T-helper 17 cell (primary cell): ENCODE measurements around the gene TVP23C. TPM values are rescaled to one million over a fixed set of nuclear protein-coding genes. Genes with fewer than 3 reads are reported as not detected.
A peak's percentile ranks its signal among the peaks of the same experiment; 100 is the strongest.

ENCODE experiments used
- ATAC-seq: fragments of 150-1000 bp; cut with Tn5 transposase; 2 replicates; pipeline ENCODE4 v1.10.0; 2021; ENCODE audit warnings: mild to moderate bottlenecking, moderate library complexity
- DNase-seq, 3 donors: peaks; one replicate each; pipeline versions ENCODE4 v3.0.0 to v3.0.0-alpha.2; 2020 to 2021
- H3K9me3 ChIP-seq: one replicate; pipeline ENCODE4 v1.7.0; 2013; ENCODE audit warnings: low read length, mild to moderate bottlenecking; ENCODE audit not compliant: control insufficient read depth, poor library complexity, severe bottlenecking
- H3K27ac Mint-ChIP-seq: one replicate; pipeline ENCODE4 v1.8.0; 2022; ENCODE audit warnings: mild to moderate bottlenecking, moderate library complexity, mixed read lengths
- H3K27me3 Mint-ChIP-seq: one replicate; pipeline ENCODE4 v1.8.0; 2022; ENCODE audit warnings: mixed read lengths
- H3K36me3 Mint-ChIP-seq: one replicate; pipeline ENCODE4 v1.8.0; 2022; ENCODE audit warnings: low read depth, mixed read lengths
- H3K4me1 Mint-ChIP-seq: one replicate; pipeline ENCODE4 v1.8.0; 2022; ENCODE audit warnings: mild to moderate bottlenecking, mixed read lengths
- H3K4me3 Mint-ChIP-seq: one replicate; pipeline ENCODE4 v1.8.0; 2022; ENCODE audit warnings: mild to moderate bottlenecking, moderate library complexity, mixed read lengths
- total RNA-seq, 4 donors: library from RNA in 2 of 4; stranded (reverse) in 2 of 4; gene quantifications; one replicate each; pipeline ENCODE4 v1.2.3 and lab custom pipeline; 2022 to 2026

The TVP23C gene
- total RNA-seq, 2 donors from 2014 or later, result 18.2 to 21.8 TPM

DNA sequence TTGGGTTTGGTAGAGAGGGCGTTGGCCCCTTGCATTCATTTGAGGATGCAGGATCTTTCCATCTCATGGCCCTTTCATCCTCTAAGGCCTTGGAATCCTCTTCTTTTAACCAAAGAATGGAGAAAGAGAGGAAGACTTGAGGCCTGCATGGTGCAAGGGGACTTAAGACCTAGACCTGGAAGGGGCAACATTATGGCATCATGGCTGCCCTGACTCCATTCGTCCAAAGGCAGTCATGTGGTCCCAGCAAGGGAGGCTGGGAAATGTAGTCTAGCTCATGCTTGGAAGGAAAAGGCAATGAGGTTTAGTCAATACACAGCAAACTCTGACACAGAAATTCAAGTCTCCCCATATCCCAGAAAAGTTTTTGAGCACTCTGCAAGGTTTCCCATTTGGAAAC lies 65.2 kb downstream of the TVP23C start:
- H3K9me3 ChIP-seq, result no peaks in the 10 kb centered on the region
- H3K4me1 Mint-ChIP-seq, result peaks cover 6% of the 10 kb centered on the region
- H3K27ac Mint-ChIP-seq, result no peak overlapping the region
- H3K4me3 Mint-ChIP-seq, result no peak overlapping the region
- no peak for DNase-seq
- H3K36me3 Mint-ChIP-seq, result peaks cover 13% of the 10 kb centered on the region
- H3K27me3 Mint-ChIP-seq, result no peaks in the 10 kb centered on the region
- no peak for ATAC-seq

- Mint-ChIP-seq H3K27ac (no peak overlapping the region), H3K4me1 (no peaks in the 10 kb centered on the region), H3K4me3 (no peak overlapping the region), H3K36me3 (peaks cover 10% of the 10 kb centered on the region), H3K27me3 (no peaks in the 10 kb centered on the region)
- DNase-seq, result no peak
- no peaks in the 10 kb centered on the region for H3K9me3 ChIP-seq
- ATAC-seq, result no peak
These were observed 66.3 kb downstream of the TVP23C start for GRCh38 chr17:15496735-15497670.

DNA sequence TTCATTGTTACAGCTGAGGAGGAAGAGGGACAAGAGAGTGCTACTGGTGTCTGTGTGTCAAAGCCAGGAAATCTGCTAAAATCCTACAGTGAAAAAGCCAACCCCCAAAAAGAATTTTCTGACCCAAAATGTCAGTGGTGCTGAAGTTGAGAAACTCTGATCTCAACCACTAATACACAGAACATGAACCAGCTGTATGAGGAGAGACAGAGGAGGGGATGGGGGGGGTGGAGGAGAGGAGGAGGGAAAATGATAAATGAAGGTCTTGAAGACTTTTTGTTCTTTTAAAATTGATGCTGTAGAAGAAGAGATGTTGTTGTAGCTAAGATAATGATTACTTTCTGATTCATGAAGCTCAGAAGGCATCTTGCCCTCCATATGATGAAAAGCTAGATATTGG lies 68.5 kb downstream of the TVP23C start:
- Mint-ChIP-seq H3K4me1 (no peaks in the 10 kb centered on the region), H3K27ac (no peak overlapping the region), H3K36me3 (peaks cover 8% of the 10 kb centered on the region), H3K27me3 (no peaks in the 10 kb centered on the region), H3K4me3 (no peak overlapping the region)
- DNase-seq, result no peak
- no peaks in the 10 kb centered on the region for H3K9me3 ChIP-seq
- no peak for ATAC-seq

GRCh38 chr17:15493693-15494035 lies 69.6 kb downstream of the TVP23C start:
- H3K9me3 ChIP-seq, result no peaks in the 10 kb centered on the region

GRCh38 chr17:15492791-15493692 lies 70.2 kb downstream of the TVP23C start:
- H3K4me3 Mint-ChIP-seq, result no peak overlapping the region

More at GRCh38 chr17:15493693-15494035, 69.6 kb downstream of the TVP23C start:
- DNase-seq, result no peak
- Mint-ChIP-seq H3K27me3 (no peaks in the 10 kb centered on the region), H3K36me3 (peaks cover 6% of the 10 kb centered on the region), H3K4me1 (no peaks in the 10 kb centered on the region), H3K27ac (no peak overlapping the region), H3K4me3 (no peak overlapping the region)
- ATAC-seq, result no peak

DNA sequence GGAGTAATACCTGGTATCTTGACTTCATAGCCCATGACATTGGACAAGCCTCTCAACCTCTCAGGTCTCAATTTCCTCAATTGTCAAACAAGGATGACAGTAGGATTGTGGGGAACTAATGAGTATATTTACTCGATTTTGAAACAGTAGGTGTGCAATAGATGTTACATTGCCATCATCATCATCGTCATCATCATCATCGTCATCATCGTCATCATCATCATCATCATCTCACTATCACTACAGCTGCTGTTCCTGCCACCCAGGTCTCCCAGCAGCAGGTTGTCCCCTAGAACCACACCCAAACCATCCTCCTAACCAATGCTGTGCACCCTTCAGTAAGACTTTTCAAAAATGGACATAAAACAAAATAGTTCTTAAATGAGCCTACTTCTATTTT lies 71.1 kb downstream of the TVP23C start:
- peaks cover 7% of the 10 kb centered on the region for H3K36me3 Mint-ChIP-seq
- ATAC-seq (no peak), DNase-seq (no peak)
- peaks cover 2% of the 10 kb centered on the region for H3K4me1 Mint-ChIP-seq
- H3K9me3 ChIP-seq, result no peaks in the 10 kb centered on the region
- H3K4me3 Mint-ChIP-seq, result no peak overlapping the region
- H3K27ac Mint-ChIP-seq, result no peak overlapping the region
- no peaks in the 10 kb centered on the region for H3K27me3 Mint-ChIP-seq

More at GRCh38 chr17:15492791-15493692, 70.2 kb downstream of the TVP23C start:
- Mint-ChIP-seq H3K4me1 (no peaks in the 10 kb centered on the region), H3K36me3 (peaks cover 6% of the 10 kb centered on the region), H3K27me3 (no peaks in the 10 kb centered on the region), H3K27ac (no peak overlapping the region)
- no peak for ATAC-seq
- DNase-seq, result no peak
- H3K9me3 ChIP-seq, result no peaks in the 10 kb centered on the region

GRCh38 chr17:15490634-15491261 lies 72.5 kb downstream of the TVP23C start:
- Mint-ChIP-seq H3K36me3 (peaks cover 3% of the 10 kb centered on the region), H3K4me1 (peaks cover 2% of the 10 kb centered on the region), H3K27me3 (no peaks in the 10 kb centered on the region), H3K4me3 (no peak overlapping the region), H3K27ac (no peak overlapping the region)
- DNase-seq, result no peak
- no peaks in the 10 kb centered on the region for H3K9me3 ChIP-seq
- ATAC-seq, result no peak

GRCh38 chr17:15488557-15488956 lies 74.7 kb downstream of the TVP23C start:
- Mint-ChIP-seq H3K36me3 (peaks cover 3% of the 10 kb centered on the region), H3K4me3 (no peak overlapping the region), H3K27ac (no peak overlapping the region), H3K4me1 (peaks cover 2% of the 10 kb centered on the region), H3K27me3 (no peaks in the 10 kb centered on the region)
- no peak for DNase-seq
- no peak for ATAC-seq
- H3K9me3 ChIP-seq, result no peaks in the 10 kb centered on the region

DNA sequence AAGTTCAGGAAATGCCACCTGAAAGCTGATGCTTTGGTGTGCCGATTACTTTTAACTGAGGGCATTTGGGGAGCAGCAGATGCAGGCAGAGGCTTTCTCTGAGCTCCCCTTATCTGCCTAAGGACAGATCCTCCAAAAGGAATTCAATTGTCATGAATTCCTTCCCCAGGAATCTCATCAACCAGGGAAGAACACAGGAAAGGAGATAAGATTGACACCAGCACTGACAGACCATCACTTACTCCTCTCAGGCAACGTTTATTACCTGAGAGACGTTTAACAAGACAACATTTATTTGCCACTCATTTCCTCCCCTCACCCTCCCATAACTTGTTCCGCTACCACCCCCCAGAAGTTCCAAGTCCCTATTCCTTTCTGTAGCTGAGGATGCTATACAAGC lies 78.2 kb downstream of the TVP23C start:
- ATAC-seq, result no peak
- Mint-ChIP-seq H3K27ac (no peak overlapping the region), H3K4me3 (no peak overlapping the region), H3K27me3 (no peaks in the 10 kb centered on the region), H3K4me1 (peaks cover 2% of the 10 kb centered on the region), H3K36me3 (peaks cover 3% of the 10 kb centered on the region)
- H3K9me3 ChIP-seq, result no peaks in the 10 kb centered on the region
- DNase-seq, result no peak

DNA sequence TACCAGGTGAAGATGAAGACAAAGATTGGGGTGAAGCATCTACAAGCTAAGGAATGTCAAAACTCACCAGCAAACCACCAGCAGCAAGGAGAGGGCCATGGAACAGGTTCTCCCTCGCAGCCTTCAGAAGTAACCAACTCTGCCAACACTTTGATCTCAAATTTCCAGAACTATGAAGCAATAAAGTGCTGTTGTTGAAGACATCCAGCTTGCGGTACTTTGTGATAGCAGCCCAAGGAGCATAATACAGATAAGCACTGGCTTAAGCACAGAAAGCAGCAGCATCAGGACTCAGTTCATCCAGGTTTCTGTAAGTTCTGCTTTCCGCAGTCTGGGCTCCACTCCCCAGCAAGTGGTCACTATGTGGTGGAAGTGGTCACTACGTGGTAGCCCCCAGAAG lies 79.9 kb downstream of the TVP23C start:
- Mint-ChIP-seq H3K36me3 (peaks cover 3% of the 10 kb centered on the region), H3K27ac (no peak overlapping the region), H3K4me1 (peaks cover 4% of the 10 kb centered on the region), H3K27me3 (no peaks in the 10 kb centered on the region), H3K4me3 (no peak overlapping the region)
- DNase-seq (no peak), ATAC-seq (no peak)
- no peaks in the 10 kb centered on the region for H3K9me3 ChIP-seq

GRCh38 chr17:15482476-15482875 lies 80.8 kb downstream of the TVP23C start:
- no peak for DNase-seq
- Mint-ChIP-seq H3K4me3 (no peak overlapping the region), H3K27ac (no peak overlapping the region), H3K27me3 (no peaks in the 10 kb centered on the region), H3K36me3 (no peaks in the 10 kb centered on the region), H3K4me1 (peaks cover 4% of the 10 kb centered on the region)
- ATAC-seq, result no peak
- H3K9me3 ChIP-seq, result no peaks in the 10 kb centered on the region

DNA sequence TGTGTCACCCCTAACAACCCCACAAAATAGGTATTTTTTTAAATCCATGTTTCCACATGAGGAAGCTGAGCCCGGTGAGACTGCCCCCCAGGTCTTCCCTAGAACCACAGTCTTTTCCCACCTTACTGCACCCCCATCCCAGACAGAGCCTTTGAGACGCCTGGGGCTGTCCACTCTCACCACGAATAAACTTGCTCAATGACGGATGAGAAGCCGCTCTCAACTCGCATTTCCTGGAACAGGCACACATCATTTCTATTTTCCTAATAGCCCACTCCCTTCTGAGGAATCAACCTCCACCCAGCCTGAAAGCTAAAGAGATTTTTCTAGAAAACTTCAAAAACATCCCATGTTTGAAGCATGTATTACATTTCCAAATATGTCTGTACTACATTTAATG lies 81.8 kb downstream of the TVP23C start:
- Mint-ChIP-seq H3K4me3 (no peak overlapping the region), H3K27me3 (no peaks in the 10 kb centered on the region), H3K27ac (peak overlapping the region; percentile 47), H3K4me1 (peaks cover 3% of the 10 kb centered on the region), H3K36me3 (peaks cover 3% of the 10 kb centered on the region)
- no peak for DNase-seq
- no peak for ATAC-seq
- no peaks in the 10 kb centered on the region for H3K9me3 ChIP-seq

DNA sequence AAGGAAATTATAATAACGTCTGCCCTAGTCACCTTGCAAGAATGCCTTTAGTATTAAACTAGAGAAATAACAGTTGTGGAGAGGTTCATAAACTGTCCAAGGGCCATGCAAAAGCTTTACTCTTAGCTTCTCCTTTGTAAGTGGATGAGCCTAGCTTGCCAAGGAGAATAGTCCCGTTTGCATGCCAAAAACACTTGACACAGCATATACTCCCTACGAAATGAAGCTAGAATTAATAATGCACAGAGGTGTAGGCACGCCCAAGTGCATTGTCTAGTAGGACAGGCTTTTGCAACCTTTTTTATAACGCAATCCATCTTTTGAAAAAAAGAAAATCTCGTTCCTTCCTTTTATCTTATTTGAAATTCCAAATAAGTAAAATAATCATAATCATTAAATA lies 83.1 kb downstream of the TVP23C start:
- H3K9me3 ChIP-seq, result no peaks in the 10 kb centered on the region
- no peaks in the 10 kb centered on the region for H3K27me3 Mint-ChIP-seq
- no peak for DNase-seq
- H3K4me3 Mint-ChIP-seq, result no peak overlapping the region
- H3K4me1 Mint-ChIP-seq, result peaks cover 3% of the 10 kb centered on the region
- ATAC-seq, result no peak
- no peak overlapping the region for H3K27ac Mint-ChIP-seq
- peaks cover 5% of the 10 kb centered on the region for H3K36me3 Mint-ChIP-seq
